ELF-1 (cell line): Measurements from ENCODE around the gene SLC35G2.
"Not testable (repeated sequence)": the region's sequence is repeated elsewhere in the genome, so short reads cannot be mapped to it uniquely, and the experiment has no call there.

ENCODE experiments used
- DNase-seq: peaks from one replicate; pipeline ENCODE4 v3.0.0-alpha.2; 2016; ENCODE audit warnings: low read depth, low spot score

Gene SLC35G2

GRCh38 chr3:136885357-136886213, 66.7 kb downstream of the SLC35G2 start:
- DNase-seq, result no peak

- no peak for DNase-seq
Measured at GRCh38 chr3:136889947-136890346, 71.0 kb downstream of the SLC35G2 start.

- peak; percentile 39 for DNase-seq
Measured at GRCh38 chr3:136891934-136892855, 73.3 kb downstream of the SLC35G2 start.

- DNase-seq, result peak; percentile 45
Measured at GRCh38 chr3:136893848-136894443, 75.0 kb downstream of the SLC35G2 start.

GRCh38 chr3:136897171-136897570, 78.2 kb downstream of the SLC35G2 start:
- not testable (repeated sequence) for DNase-seq

GRCh38 chr3:136898549-136898948, 79.6 kb downstream of the SLC35G2 start:
- DNase-seq, result no peak

GRCh38 chr3:136898954-136899353, 80.0 kb downstream of the SLC35G2 start:
- DNase-seq, result no peak

GRCh38 chr3:136899622-136900158, 80.8 kb downstream of the SLC35G2 start:
- DNase-seq, result peak; percentile 21

DNA sequence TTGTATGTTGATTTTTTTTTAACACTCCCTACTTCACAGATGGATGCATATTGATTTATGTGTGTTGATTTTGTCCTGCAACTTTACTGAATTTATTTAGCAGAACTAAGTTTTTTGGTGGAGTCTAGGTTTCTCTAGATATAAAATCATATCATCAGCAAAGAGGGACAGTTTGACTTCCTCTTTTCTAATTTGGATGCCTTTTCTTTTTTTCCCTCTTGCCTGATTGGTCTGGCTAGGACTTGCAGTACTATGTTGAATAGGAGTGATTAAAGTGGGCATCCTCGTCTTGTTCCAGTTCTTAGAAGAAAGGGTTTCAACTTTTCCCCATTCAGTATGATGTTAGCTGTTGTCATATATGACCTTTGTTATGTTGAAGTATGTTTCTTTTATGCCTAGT, 81.8 kb downstream of the SLC35G2 start:
- not testable (repeated sequence) for DNase-seq

DNA sequence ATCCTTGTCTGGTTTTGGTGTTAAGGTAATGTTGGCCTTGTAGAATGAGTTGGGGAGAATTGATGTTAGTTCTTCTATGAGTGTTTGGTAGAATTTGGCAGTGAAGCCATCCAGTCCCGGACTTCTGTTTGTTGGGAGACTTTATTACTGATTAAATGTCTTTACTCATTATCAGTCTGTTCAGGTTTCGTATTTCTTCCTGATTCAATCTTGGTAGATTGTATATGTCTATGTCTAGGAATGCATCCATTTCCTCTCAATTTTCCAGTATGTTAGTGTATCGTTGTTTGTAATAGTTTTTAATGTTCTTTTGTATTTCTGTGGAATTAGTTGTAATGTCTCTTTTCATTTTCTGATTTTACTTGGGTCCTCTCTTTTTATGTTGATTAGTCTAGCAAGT, 82.5 kb downstream of the SLC35G2 start:
- DNase-seq, result no peak

- DNase-seq, result not testable (repeated sequence)
Measured at GRCh38 chr3:136902530-136902929, 83.6 kb downstream of the SLC35G2 start.

DNA sequence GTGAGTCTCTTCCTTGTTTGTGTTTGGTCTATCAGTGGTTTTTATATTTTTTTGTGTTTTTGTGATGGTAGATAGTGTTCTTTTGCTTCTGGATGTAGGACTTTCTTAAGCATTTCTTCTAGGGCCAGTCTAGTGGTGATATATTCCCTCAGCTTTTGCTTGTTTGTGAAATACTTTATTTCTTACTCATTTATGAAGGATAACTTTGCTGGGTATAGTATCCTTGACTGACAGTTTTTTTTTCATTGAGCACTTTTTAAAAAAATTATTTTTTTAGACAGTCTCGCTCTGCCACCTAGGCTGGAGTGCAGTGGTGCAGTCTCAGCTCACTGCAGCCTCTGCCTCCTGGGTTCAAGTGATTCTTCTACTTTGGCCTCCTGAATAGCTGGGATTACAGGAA, 85.0 kb downstream of the SLC35G2 start:
- no peak for DNase-seq

GRCh38 chr3:136904746-136905145, 85.8 kb downstream of the SLC35G2 start:
- DNase-seq, result no peak
